ENCODE results near the gene KCNQ1. TPM values are rescaled to one million over a fixed set of nuclear protein-coding genes. Genes with fewer than 3 reads are reported as not detected.

Gene KCNQ1
- total and polyA plus RNA-seq, 2 of the 13 experiments (the other 11 are each of a cell fraction or from before 2014, with no cell fraction given): 0.02 to 0.08 TPM

- Histone ChIP-seq H3K9ac (ENCODE audit: insufficient read depth, low read depth, low read length) (no peak overlapping the region), H3K9me3 (ENCODE audit: low read length) (no peaks in the 10 kb centered on the region), H3K27ac (ENCODE audit: extremely low read length, insufficient read depth, low read length) (no peak overlapping the region), H3K4me2 (ENCODE audit: low read depth, low read length) (no peak overlapping the region), H3K4me1 (ENCODE audit: insufficient read depth, low read length) (no peaks in the 10 kb centered on the region), H4K20me1 (ENCODE audit: insufficient read depth, low read length) (peaks cover 6% of the 10 kb centered on the region; the same call in 1 of the 2 replicates), H2AFZ (ENCODE audit: low read length) (no peak overlapping the region), H3K27me3 (ENCODE audit: control insufficient read depth in 1 of 2, insufficient read depth in 2 of 2, low read length in 2 of 2) (peaks cover 21 to 87% of the 10 kb centered on the region in 2 experiments), H3K36me3 (replicated peaks in 1 of 2; ENCODE audit: control insufficient read depth in 1 of 2, insufficient read depth in 2 of 2, low read length in 2 of 2) (no peaks in the 10 kb centered on the region), H3K79me2 (ENCODE audit: insufficient read depth, low read length) (no peaks in the 10 kb centered on the region), H3K4me3 (replicated peaks in 1 of 3; ENCODE audit: insufficient read depth in 1 of 3, low read depth in 2 of 3, low read length in 3 of 3) (no peak overlapping the region)
- no TSS peak for BruUV-seq (replicated peaks)
- DNase-seq (ENCODE audit: low spot score): no peak
- no peak for ATAC-seq
- intact Hi-C loops (cut with micrococcal nuclease; ENCODE audit: unreplicated experiment) (no loop called here), in situ Hi-C loops (cut with HindIII; ENCODE audit: extremely low pct_ligation_motif_present, low pct_unique_long_range_greater_than_20kb) (loop anchor here (10.0 kb wide), 1 partner anchor 325 kb away; no protein-coding TSS in a partner anchor)
- WGBS (ENCODE audit: low lambda C conversion rate): 4% methylated on average over 3 of the region's 24 CpGs
- CTCF ChIA-PET (ENCODE audit: low intra/inter-chr PET ratio, low total read pairs): no interaction called here
- no peak for FAIRE-seq
- TF ChIP-seq ZNF143 (CRISPR knock-in tag; IDR thresholded peaks at IDR 0.05): no peak
- TF ChIP-seq FOXC1 (CRISPR knock-in tag; IDR thresholded peaks at IDR 0.05; ENCODE audit: borderline replicate concordance): no peak
- TF ChIP-seq HOXD1 (CRISPR knock-in tag; IDR thresholded peaks at IDR 0.05): no peak
- no peak for TF ChIP-seq ARHGAP35 (CRISPR knock-in tag; IDR thresholded peaks at IDR 0.05; ENCODE audit: borderline replicate concordance)
- TF ChIP-seq ZSCAN21 (CRISPR knock-in tag; IDR thresholded peaks at IDR 0.05; ENCODE audit: borderline replicate concordance): no peak
- TF ChIP-seq KDM1A (CRISPR knock-in tag; IDR thresholded peaks at IDR 0.05): no peak
- no peak for TF ChIP-seq ZNF230 (CRISPR knock-in tag; IDR thresholded peaks at IDR 0.05)
- no peak for TF ChIP-seq HIVEP1 (CRISPR knock-in tag; IDR thresholded peaks at IDR 0.05)
- TF ChIP-seq HNF1A (IDR thresholded peaks at IDR 0.05; ENCODE audit: low read depth): no peak
- no peak for TF ChIP-seq HNF1A (CRISPR knock-in tag; IDR thresholded peaks at IDR 0.05; ENCODE audit: borderline replicate concordance)
- TF ChIP-seq ISL2 (CRISPR knock-in tag; IDR thresholded peaks at IDR 0.05): no peak
- TF ChIP-seq, protein P1, sequence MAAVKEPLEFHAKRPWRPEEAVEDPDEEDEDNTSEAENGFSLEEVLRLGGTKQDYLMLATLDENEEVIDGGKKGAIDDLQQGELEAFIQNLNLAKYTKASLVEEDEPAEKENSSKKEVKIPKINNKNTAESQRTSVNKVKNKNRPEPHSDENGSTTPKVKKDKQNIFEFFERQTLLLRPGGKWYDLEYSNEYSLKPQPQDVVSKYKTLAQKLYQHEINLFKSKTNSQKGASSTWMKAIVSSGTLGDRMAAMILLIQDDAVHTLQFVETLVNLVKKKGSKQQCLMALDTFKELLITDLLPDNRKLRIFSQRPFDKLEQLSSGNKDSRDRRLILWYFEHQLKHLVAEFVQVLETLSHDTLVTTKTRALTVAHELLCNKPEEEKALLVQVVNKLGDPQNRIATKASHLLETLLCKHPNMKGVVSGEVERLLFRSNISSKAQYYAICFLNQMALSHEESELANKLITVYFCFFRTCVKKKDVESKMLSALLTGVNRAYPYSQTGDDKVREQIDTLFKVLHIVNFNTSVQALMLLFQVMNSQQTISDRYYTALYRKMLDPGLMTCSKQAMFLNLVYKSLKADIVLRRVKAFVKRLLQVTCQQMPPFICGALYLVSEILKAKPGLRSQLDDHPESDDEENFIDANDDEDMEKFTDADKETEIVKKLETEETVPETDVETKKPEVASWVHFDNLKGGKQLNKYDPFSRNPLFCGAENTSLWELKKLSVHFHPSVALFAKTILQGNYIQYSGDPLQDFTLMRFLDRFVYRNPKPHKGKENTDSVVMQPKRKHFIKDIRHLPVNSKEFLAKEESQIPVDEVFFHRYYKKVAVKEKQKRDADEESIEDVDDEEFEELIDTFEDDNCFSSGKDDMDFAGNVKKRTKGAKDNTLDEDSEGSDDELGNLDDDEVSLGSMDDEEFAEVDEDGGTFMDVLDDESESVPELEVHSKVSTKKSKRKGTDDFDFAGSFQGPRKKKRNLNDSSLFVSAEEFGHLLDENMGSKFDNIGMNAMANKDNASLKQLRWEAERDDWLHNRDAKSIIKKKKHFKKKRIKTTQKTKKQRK (IDR thresholded peaks at IDR 0.05; ENCODE audit: low read length): no peak
- POLR2A ChIA-PET: no interaction called here
These were observed 75.3 kb downstream of the KCNQ1 start for GRCh38 chr11:2519862-2520735.

All from HepG2 (cell line).